Activated CD4-positive, CD25-positive, alpha-beta regulatory T cell treated with anti-CD3 and anti-CD28 coated beads, Interleukin-2, amount 50 U/mL, for 24 hours (primary cell): ENCODE data around the gene AFG3L2.
"Not testable (repeated sequence)": the region's sequence is repeated elsewhere in the genome, so short reads cannot be mapped to it uniquely, and the experiment has no call there.

Experiments used
- ATAC-seq, 2 donors: fragments of 150-1000 bp; cut with Tn5 transposase; one replicate each; pipeline ENCODE4 v1.10.0; 2021; ENCODE audit warnings: mild to moderate bottlenecking in 1 of 2, moderate library complexity in 1 of 2

AFG3L2 gene

DNA sequence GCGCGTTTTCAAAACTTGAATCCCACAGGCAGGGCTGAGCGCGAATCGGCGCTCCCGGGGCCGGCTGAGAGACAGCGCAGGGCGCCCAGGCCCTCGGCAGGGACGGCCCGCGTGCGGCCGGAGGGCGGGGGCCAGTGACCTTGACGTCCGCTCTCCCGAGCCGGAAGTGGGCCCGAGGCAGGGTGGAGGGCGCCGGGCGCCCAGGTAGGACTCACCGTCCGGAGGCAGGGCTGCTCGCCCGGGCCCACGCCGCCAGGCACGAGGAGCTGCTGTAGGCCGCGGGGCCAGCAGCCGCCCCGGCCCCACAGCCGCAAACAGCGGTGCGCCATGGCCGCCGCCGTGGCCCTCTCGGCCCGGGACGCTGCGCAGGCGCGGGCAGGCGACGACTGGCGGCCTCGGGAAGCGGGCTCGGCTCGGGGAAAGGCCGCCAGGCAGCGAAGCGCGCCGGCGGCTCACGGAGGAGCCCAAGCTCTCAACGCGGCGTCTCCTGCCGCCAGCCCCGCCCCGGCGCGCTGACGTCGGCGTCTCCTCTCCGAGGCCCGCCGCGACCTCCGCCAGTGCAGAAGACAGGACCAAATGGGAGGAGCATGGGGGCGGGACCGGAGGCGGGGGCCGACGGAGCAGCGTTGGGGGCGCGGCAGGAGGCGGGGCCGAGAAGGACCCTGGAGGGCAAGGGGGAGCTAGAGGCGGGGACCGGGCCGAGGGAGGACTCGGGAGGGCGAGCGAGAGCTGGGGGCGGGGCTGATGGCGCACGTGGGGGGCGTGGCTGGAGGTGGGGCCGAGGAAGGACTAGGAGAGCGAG is at the start of gene AFG3L2:
Gene AFG3L2, minus strand, starts transcription at position 474 of the 802 bp plus-strand sequence. Its CDS starts 145 bp downstream, at position 329.
- peak; percentile 89 for ATAC-seq

DNA sequence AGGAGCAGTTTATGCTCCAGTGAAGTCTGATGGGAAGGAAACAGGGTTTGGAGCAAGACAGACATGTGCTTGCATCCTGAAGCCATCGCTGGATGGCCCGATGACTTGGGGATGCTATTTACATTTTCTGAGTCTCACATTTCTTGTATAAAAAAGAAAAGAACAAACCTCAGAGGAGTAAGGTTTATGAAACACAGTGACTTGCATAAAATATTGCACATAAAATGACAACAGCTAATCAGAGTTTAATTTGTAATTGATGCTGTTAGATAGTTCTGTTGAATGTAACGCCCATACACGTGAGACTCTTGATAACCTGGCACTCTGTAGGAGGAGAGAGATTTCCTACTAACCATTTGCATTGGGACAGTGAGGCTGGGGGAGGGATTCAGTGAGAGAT is 47.2 kb upstream of the AFG3L2 start:
- ATAC-seq: no peak

DNA sequence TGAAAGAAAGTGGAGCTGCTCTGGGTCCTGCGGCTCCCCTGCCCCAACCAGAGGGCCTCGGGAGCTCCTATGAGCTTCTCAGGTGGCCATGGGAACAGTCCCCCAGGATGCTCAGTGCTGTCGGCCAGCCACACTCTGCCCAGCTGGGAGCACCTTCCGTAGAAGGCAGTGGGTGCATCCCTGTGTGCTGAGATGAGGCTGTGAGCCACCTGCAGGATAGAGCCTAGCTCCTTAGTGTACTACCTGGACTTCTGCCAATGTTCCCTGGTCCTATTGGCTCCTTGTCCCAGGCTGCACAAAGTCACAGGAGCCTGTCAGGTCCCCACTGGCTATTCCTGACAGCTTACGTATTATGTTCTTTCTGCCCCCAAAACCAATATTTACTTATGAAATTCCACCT is 46.8 kb upstream of the AFG3L2 start:
- ATAC-seq: no peak

DNA sequence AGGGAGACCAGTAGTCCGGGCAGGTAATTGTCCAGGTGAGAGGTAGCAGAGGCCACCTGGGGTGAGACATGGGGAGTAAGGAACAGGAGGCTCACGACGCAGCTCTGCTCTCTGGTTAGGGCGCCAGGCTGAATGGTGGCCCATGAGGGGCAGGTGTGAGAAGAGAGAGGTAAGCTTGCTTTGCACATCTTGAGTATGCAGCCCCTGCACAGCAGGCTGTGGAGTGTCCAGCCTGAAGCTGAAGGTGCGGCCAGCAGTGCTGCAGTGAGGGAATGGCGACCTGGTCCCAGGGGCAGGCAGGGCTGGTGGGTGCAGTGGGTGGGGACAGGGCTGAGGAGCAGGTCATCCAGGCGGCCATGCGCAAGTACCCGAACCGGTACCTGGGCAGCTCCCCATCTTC is 46.4 kb upstream of the AFG3L2 start:
- ATAC-seq: no peak

DNA sequence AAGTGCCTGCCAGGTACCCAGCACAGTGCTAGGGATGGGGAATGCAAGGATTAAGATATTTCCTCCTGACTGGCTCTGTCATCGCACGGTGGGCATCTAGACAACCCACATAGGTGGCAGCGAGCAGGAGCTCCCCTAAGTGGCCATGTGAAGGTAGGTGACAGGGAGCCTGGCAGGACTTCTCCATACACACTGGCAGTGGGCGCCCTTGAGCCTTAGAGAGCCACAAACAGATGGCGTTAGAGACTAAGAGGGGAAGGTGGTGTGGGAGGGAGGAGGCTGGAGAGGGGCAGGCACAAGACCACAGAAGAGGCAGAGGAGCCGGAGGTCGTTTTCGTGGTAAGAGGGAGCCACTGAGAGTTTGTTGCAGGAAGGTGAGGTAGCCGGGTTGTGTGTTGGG is 45.9 kb upstream of the AFG3L2 start:
- no peak for ATAC-seq

DNA sequence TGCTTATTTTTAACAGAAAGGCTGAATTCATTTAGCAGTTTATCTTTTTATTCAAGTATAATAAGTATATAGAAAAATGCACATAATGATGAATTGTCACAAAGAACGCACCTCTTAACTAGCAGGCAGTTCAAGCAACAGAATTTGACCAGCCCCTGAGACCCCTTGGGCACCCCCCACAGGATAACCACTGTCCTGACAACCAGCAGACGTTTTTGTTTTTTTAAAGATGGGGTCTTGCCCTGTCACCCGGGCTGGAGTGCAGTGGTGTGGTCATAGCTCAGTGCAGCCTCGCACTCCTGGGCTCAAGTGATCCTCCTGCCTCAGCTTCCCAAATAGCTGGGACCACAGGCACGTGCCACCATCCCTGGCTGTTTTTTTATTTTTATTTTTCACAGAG is 44.7 kb upstream of the AFG3L2 start:
- ATAC-seq: no peak

DNA sequence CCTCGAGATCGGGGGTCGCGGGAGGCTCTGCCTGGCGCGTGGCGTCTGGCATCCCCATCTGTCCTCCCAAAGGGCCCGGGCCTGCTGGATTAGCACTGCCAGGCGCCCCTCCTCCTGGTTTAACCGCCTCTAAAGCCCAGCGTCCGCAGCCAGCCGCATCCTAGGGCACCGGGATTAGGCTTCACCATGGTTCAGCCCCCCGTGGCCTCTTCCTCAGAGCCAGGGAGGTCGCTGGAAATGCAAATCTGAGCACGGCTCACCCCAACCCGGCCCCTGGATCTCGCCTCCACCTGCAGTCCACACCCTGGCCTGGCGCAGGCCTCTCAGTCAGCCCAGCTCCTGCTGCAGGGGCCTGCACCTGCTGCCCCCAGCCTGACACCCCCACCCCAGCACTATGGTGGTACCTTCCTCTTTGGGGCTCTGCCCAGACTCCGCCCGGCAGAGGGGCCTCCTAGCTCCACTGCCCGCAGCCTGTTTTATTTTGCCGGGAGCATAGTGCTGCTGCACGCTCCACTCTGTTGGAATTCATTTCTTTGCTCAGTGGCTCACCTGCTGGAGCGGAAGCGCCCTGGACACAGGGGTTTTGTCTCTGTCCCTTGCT is 43.9 kb upstream of the AFG3L2 start:
- no peak for ATAC-seq

DNA sequence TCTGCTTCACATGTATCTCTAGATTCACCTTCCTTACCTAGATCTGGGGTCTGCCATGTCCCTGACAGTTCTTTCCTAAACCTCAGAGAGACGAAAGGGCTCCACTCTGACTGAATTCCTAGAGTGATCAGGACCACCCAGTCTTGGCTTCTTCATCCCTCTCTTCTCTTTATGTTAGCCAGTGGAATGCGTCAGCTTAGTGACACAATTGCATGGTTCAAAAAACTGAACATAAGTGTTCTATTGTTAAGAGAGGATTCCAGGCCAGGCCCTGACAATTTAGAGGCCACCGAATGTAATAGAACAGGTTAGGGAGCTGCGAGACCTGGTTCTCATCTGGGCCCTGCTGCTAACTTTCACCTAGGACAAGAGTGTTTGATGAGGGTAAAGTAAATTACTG is 40.7 kb upstream of the AFG3L2 start:
- ATAC-seq: no peak

DNA sequence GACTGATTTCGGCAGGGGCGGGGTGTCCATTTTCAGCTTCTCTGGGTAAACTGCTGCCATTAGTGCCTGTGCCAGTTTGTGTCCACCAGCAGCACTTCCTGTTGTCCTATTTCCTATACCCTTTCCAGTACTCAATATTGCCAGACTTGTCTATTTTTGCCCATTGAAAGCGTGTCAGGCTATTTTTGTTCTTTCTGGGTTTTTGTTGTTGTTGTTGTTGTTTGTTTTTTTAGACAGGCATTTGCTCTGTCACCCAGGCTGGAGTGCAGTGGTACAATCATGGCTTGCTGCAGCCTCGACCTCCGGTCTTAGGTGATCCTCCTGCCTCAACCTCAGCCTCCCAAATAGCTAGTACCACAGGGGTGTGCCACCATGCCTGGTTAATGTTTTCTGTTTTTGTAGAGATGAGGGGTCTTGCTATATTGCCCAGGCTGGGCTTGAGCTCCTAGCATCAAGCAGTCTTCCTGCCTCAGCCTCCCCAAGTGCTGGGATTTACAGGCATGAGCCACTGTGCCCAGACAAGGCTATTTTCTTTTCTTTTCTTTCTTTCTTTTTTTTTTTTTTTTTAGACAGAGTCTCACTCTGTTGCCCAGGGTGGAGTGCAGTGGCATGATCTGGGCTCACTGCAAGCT is 39.2 kb upstream of the AFG3L2 start:
- ATAC-seq: no peak

DNA sequence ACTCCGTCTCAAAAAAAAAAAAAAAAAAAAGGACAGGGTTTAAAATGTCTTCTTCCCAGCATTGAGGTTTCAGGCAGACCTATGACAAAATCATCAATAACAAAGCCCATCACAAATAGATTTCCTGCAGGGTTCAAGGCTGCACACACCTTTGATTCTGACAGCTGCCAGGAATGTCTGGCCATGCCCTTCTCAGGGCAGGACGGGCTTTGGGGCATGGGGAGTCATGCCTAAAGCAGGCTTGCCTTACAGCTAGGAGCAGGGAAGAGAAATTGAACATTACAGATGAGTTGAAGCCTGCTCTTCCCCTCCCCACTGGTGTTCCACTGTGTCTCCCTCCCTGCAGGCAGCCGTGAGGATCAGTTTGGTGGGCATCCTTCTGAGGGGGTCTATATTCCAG is 34.4 kb upstream of the AFG3L2 start:
- no peak for ATAC-seq

DNA sequence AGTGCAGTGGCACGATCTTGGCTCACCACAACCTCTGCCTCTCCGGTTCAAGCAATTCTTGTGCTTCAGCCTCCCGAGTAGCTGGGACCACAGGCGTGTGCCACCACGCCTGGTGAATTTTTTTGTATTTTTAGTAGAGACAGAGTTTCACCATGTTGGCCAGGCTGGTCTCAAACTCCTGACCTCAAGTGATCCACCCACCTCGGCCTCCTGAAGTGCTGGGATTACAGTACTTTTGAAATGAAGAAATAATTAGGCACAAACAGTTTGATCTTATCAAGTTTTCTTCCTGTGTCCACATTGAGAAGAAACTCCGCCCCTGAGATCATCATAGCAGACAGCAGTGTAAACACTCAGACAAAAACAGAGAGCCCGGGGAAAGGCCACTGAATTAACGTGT is 33.7 kb upstream of the AFG3L2 start:
- not testable (repeated sequence) for ATAC-seq

DNA sequence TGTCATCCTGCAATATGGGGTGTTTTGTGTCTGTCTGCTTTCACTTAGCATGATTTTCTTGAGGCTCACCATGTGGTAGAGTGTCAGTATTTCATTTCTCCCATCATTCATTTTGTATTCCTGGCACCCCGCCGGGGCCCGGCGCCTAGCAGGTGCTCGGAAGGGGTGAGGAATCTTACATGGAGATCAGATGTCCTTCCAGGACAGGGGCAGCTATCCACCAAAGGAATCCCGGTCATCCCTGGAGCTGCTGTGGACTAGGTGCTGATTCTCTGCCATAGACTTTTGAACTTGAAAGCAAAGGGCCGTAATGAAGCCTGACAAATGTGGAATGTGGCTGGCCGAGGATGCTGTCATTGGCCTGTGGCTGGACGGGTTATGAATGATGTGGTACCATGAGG is 33.1 kb upstream of the AFG3L2 start:
- ATAC-seq: no peak

DNA sequence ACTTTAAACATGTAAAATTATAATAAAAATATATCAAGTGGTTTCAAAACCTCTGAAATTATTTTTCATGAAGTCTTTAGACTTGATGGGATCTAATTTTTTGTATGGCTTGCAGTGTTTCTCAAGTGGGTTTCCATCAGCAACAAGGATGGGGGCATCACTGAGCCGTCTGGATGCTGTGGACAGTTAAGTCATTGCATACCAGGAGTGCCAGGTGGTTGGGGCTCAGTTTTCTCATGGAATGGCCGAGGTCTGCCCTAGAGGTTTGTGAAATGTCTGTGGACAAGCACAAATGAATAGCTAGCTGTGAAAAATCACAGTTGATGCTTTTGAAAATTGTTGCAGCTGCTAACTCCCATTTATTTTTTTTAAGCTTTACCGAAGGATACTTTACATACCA is 32.4 kb upstream of the AFG3L2 start:
- ATAC-seq: no peak

DNA sequence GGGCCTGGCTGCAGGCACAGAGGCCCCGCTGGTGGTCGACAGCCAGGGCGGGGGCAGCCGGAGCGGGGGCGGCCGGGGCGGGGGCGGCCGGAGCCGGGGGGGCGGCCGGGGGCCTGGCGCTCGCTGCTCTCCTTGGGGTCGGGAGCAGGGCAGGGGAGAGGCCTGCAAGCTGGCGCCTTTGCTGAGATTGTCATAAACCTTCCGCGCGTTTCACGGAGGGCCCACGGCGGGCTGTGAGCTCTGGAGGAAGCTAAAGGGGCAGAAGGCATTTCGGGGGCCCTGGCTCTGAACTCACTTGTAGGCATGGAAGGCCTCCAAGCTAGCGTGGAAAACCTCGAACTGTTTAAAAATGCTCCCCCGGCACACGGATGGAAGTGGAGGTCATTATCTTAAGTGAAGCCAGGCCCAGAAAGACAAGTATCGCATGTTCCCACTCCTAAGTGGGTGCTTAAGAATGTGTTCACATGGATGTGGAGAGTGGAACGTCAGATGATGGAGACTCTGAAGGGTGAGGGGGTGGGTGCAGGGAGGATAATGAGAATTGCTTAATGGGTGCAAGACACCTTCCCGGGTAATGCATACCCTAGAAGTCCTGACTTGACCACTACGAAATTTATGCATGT is 31.3 kb upstream of the AFG3L2 start:
- no peak for ATAC-seq

DNA sequence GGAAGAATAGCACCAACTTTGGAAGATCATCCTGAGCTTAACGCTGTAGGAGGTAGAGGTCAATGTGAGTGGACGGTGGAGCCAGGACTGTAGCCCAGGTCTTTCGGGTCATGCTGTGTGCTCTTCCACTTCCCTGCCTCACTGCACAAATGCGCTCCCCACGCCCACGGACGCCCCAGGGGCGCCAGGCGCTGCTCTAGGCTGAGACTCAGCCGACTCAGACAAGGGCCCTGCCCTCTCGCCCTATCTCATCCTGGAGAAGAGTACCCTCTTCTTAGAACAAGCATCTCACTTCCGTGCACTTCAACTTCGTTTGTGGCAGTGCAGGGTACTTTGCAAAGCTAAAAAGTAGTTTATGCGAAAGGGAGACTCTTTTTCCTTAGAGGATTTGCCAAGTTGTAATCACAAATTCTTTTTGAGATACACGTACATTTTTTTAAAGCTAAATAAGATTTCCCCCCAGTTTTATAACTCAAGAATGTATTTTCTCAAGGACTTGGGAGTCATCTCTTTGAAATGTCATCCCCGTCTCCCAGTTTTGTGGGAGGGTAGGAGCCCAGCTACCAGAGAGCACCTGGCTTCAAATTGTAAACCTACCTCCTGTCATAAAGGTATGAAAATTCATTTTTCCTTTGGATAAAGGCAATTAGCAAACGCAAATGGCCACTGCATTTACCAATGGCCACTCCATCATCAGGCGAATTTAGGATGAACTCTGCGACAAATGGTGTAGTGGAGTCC is 29.5 kb upstream of the AFG3L2 start:
- ATAC-seq: no peak

DNA sequence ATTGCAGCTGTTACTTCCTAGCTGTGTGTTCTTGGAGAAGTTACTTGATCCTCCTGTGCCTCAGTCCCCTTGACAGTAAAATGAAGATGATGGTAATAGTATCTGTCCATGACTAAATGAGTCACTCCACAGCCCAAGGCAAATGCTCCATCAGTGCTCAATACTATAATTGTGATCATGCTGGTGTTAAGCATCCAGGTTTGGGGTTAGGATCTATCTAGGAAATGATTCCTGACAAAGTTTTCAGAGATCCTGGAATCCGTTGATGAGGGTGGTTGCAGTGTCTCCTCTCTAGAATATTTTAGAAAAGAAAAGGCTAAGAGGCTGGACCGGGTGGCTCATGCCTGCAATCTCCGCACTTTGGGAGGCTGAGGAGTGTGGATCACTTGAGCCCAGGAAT is 28.0 kb upstream of the AFG3L2 start:
- ATAC-seq: no peak

DNA sequence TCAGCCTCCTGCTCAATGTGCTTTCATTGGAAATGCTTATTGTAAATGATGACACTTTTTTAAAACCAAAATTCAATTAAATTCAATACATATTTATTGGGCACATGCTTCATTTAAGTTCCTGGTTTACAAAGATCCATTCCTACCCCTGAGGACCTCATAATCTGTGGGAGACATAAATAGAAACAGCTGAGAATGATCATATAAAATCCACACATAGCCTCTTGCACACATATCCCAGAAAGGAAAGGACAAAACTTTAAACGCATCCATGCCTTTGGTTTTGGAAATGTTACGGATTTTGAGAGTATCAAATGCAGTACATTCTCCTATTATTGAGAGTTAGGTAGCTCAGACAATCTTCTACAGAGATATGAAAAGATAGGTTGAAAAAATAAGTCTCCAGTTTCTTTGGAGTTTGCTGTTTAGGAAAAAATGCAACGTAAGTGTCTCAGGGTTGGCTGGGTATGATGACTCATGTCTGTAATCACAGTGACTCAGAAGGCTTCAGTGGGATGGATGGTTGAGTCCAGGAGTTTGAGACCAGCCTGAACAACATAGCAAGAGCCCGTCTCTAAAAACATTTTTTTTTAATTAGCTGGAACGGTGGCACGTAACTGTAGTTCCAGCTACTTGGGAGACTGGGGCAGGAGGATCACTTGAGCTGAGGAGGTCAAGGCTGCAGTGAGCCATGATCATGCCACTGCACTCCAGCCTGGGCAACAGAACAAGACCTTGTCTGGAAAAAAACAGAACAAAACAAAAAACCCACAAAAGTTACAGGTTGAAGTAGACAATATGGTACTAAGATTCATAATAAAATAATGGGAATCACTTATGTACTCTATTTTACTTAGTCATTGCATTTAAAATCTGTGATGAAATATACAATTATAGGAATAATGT is 26.8 kb upstream of the AFG3L2 start:
- ATAC-seq: no peak

DNA sequence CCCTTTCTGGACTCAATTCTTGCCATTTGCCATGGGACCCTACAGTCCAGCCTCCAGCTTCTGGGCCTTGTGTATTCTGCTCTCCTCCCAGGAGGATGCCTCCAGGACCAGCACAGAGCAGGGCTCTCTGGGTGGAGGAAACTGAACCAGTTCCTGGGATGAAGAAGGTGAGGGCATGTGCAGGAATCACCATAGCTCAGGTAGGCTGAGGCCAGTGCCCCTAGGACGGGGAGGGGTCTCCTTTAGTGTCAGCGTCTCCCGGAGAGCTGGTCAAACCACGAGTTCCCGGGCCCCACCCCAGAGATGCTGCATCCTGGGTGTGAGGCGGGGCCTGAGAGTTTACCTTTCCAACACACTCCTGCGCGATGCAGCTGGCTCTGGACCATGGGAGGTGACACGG is 24.9 kb upstream of the AFG3L2 start:
- ATAC-seq: no peak

DNA sequence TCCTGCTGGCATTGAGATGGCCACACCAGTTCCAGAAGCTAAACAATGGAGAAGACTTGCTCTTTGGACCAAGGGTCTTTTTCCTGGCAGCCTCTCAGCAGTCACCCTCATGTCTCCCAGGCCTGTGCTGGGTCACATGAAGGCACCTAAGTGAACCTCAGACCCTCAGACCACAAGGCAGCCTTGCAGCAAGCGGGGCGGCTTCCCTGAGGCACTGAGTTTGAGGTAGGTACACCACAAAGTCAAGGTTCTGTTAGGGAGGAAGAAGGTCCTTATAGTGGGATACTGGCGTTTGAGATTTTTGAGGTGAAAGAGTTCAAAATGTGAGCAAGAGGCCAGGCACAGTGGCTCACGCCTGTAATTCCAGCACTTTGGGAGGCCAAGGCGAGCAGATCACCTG is 22.2 kb upstream of the AFG3L2 start:
- no peak for ATAC-seq

DNA sequence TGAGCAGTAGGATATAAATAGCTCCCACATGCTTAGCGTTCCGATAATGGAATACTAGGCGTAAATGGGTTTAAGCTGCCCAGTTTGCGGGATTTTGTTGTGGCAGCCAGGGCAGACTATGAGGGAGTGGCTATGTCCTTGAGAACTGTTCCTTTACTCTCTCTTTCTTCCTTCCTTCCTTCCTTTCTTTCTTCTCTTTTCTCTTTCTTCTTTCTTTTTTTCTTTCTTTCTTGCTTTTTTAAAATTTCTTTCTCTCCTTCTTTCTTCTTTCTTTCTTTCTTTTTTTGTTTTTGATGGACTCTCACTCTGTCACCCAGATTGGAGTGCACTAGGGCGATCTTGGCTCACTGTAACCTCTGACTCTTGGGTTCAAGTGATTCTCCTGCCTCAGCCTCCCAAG is 21.6 kb upstream of the AFG3L2 start:
- ATAC-seq: no peak

DNA sequence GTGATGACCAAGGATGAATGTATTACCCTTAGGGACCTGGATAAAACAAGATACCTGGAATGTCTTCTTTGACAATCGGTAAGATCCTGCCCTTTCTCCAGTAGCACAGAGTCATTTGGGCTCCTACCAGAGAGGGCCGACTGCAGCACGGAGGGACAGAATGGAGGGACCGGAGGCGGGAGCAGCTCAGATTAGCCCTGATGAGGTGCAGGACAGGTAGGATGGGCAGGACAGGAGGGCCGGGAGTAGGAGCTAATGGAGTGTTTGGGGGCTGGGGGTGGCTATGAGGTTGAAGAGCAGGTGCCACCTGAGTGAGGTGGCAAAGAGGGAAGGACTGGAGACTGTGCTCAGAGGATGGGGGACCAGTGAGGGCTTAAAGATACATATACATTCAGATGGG is 20.8 kb upstream of the AFG3L2 start:
- ATAC-seq: no peak

DNA sequence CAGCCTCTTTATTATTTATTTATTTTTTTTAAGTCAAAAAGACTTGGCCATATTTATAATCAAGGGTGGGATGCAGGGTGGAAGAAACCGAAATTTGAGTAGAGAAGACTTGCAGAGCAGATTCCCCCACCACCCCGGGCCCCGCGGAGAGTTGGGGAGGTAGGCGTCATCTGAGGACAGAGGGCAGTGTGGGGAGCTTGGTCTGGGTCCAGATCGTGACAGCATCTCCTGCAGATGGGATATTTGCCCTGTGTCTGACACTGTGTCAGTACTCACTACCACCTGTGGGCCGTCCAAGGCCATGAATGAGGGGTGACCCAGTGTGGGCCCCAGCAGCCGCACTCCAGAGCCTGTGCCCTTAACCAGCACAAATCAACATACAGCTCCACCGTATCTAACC is 20.2 kb upstream of the AFG3L2 start:
- ATAC-seq: no peak
